Stimulated activated effector memory CD8-positive, alpha-beta T cell treated with anti-CD3 and anti-CD28 coated beads, Interleukin-12 subunit alpha, Interleukin-12 subunit beta, amount 100 ng/mL, for 72 hours (primary cell): Measurements from ENCODE around the gene HSF2BP.
A peak's percentile ranks its signal among the peaks of the same experiment; 100 is the strongest.
"Not testable (repeated sequence)": the region's sequence is repeated elsewhere in the genome, so short reads cannot be mapped to it uniquely, and the experiment has no call there.

Experiments
- ATAC-seq: fragments of 150-1000 bp; cut with Tn5 transposase; 2 replicates; pipeline ENCODE4 v1.10.0; 2021
- DNase-seq, 2 donors: peaks; one replicate each; pipeline ENCODE4 v3.0.0; 2021 to 2022; ENCODE audit warnings: low spot score in 2 of 2
- H3K27ac Mint-ChIP-seq: one replicate; pipeline ENCODE4 v1.8.0; 2022; ENCODE audit warnings: mild to moderate bottlenecking, mixed read lengths
- H3K36me3 Mint-ChIP-seq: one replicate; pipeline ENCODE4 v1.8.0; 2022; ENCODE audit warnings: mild to moderate bottlenecking, mixed read lengths
- H3K4me1 Mint-ChIP-seq: one replicate; pipeline ENCODE4 v1.8.0; 2022; ENCODE audit warnings: mixed read lengths
- H3K4me3 Mint-ChIP-seq: one replicate; pipeline ENCODE4 v1.8.0; 2022; ENCODE audit warnings: mild to moderate bottlenecking, mixed read lengths
- H3K9me3 Mint-ChIP-seq: one replicate; pipeline ENCODE4 v1.8.0; 2022; ENCODE audit warnings: mixed read lengths

The HSF2BP gene

DNA sequence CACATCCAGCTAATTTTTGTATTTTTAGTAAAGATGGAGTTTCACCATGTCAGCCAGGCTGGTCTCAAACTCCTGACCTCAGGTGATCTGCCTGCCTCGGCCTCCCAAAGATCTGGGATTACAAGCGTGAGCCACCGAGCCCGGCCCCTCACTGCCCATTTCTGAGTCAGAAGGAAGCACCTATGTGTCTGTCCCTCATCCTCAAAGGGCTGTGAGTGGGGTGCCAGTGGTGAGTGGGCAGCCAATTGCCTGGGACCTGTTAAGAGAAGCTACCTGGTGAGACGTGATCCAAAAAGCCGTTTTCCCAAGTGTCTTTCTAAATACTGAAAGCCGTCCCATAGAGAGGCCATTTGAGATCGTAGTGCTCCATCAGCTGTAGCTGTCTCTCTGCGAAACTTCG lies 32.5 kb upstream of the HSF2BP start:
- Mint-ChIP-seq H3K36me3 (peaks cover 99% of the 10 kb centered on the region), H3K27ac (no peak overlapping the region), H3K4me1 (no peaks in the 10 kb centered on the region)

DNA sequence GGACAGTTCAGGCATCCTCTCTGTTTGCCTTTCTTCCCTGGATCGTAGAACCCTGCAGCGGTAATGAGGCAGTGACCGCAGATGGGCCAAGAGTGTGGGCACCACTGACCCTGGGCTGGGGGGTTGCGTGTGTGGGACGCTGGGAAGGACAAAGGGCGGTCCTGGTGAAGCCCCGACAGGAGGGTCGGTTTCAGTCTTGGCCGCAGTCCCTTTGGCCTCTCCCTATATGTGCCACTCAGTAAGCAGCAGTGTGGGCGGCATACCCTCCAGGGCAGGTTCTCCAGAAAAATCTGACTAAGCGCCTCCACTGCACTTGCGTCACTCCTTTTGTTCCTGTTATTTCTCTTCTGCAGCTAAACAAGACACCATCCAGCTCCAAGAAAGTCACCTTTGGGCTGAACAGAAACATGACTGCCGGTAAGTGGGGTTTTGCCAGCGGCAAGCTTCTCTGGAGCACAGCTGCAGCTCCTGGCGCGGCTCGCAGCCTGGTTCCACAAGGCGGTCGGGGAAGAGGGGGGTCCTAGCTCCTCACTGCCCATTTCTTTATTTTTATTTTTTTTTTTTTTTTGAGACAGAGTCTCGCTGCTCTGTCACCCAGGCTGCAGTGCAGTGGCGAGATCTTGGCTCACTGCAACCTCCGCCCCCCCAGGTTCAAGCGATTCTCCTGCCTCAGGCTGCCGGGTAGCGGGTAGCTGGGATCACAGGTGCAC lies 32.0 kb upstream of the HSF2BP start:
- Mint-ChIP-seq H3K9me3 (no peaks in the 10 kb centered on the region), H3K36me3 (peaks cover 99% of the 10 kb centered on the region), H3K4me1 (no peaks in the 10 kb centered on the region), H3K4me3 (no peak overlapping the region), H3K27ac (no peak overlapping the region)
- DNase-seq, result no peak
- ATAC-seq, result no peak

More for the DNA sequence above, 32.5 kb upstream of the HSF2BP start:
- ATAC-seq, result no peak
- DNase-seq, result no peak
- Mint-ChIP-seq H3K9me3 (no peaks in the 10 kb centered on the region), H3K4me3 (no peak overlapping the region)

DNA sequence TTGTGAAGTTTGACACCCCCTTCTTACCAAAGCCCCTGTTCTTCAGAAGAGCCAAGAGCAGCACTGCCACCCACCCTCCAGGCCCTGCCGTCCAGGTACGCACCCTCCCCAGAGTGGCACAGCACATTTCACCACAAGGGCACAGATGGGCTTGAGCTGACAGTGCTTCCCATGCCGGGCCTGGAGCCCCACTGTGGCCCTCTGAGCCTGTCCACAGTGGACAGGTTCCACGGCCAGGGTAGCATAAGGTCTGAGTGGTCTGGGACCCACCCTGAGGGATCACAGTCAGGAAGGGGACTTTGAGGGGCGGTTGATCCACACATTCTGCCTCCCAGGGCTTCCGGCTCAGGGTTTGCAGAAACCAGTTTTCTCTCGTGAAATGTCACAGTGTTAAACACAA lies 31.1 kb upstream of the HSF2BP start:
- no peak overlapping the region for H3K4me3 Mint-ChIP-seq
- H3K4me1 Mint-ChIP-seq, result no peaks in the 10 kb centered on the region
- no peaks in the 10 kb centered on the region for H3K9me3 Mint-ChIP-seq
- DNase-seq (no peak), ATAC-seq (no peak)
- H3K36me3 Mint-ChIP-seq, result peaks cover 99% of the 10 kb centered on the region
- no peak overlapping the region for H3K27ac Mint-ChIP-seq

DNA sequence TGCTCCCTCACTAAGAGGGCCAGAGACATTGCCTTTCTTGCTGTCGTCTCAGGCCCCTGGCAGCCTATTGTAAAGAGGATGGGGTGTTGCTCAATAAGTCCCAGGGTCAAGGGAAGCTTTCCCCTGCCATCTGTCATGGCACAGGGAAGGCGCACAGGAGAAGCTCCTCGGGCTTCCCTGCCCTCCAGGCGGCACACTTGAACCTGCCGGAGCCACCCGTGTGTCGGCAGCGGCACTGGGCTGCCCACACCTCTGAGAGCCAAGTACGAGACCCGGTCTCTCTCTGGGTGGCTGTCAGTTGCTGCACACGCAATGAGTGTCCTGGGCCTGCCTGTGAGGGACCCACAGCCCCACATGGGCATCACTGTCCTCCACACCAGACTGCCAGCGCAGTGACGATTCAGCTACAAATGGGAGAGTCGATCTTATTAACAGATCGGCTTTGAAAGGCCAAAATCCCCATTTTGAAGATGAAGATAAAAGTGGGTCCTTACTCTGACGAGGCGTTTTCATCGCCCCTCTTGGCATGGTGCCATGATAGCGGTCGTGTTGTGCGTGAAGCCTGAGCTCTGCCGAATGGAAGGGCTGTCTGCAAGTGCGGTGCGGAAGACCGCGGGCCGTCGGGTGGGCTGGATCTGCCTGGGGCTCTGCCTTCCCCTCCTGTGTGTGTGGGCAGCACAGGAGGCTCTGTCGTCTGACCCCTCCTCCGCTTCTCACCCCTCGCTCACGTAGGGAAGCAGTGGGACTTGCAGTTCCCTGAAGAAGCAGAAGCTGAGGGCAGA lies 30.5 kb upstream of the HSF2BP start:
- Mint-ChIP-seq H3K4me1 (no peaks in the 10 kb centered on the region), H3K36me3 (peaks cover 99% of the 10 kb centered on the region), H3K9me3 (no peaks in the 10 kb centered on the region), H3K4me3 (no peak overlapping the region), H3K27ac (no peak overlapping the region)
- DNase-seq (no peak), ATAC-seq (no peak)

DNA sequence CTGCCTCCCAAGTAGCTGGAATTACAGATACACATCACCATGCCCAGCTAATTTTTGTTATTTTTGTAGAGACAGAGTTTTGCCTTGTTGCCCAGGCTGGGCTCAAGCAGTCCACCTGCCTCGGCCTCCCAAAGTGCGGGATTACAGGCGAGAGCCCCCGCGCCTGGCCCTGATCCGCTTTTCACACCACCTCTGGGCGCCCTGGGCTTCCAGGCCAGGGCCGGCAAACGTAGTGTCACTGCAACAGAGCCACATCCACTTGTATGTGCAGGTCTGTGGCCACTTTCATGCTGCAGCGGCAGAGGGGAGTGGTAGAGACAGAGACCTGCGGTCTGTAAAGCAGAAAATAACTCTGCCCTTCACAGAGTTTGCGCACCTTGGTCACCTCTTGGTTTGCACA lies 29.6 kb upstream of the HSF2BP start:
- ATAC-seq (no peak), DNase-seq (no peak)
- peaks cover 100% of the 10 kb centered on the region for H3K36me3 Mint-ChIP-seq
- no peaks in the 10 kb centered on the region for H3K4me1 Mint-ChIP-seq
- no peak overlapping the region for H3K27ac Mint-ChIP-seq
- H3K9me3 Mint-ChIP-seq, result no peaks in the 10 kb centered on the region
- H3K4me3 Mint-ChIP-seq, result no peak overlapping the region

DNA sequence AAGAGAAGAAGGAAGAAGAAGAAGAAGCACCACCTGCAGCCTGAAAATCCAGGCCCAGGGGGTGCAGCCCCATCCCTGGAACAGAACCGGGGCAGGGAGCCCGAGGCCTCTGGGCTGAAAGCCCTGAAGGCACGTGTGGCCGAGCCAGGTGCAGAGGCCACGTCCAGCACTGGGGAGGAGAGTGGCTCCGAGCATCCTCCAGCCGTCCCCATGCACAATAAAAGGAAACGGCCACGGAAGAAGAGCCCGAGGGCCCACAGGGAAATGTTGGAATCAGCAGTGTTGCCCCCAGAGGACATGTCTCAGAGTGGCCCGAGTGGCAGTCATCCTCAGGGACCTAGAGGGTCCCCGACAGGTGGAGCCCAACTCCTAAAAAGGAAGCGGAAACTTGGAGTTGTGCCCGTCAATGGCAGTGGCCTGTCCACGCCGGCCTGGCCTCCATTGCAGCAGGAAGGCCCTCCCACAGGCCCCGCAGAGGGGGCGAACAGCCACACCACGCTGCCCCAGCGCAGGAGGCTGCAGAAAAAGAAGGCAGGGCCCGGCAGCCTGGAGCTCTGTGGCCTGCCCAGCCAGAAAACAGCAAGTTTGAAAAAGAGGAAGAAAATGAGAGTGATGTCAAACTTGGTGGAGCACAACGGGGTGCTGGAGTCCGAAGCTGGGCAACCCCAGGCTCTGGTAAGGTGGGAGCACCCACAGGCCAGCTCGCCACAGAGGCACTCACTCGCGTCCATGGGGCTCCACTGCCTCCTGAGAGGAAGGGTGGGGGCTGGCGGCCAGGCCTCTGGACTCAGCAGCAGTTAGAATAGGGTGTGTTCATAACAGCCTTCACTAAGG lies 28.5 kb upstream of the HSF2BP start:
- Mint-ChIP-seq H3K27ac (peak overlapping the region; percentile 84), H3K36me3 (peaks cover 100% of the 10 kb centered on the region), H3K4me3 (no peak overlapping the region), H3K4me1 (no peaks in the 10 kb centered on the region), H3K9me3 (no peaks in the 10 kb centered on the region)
- ATAC-seq (no peak), DNase-seq (no peak)

DNA sequence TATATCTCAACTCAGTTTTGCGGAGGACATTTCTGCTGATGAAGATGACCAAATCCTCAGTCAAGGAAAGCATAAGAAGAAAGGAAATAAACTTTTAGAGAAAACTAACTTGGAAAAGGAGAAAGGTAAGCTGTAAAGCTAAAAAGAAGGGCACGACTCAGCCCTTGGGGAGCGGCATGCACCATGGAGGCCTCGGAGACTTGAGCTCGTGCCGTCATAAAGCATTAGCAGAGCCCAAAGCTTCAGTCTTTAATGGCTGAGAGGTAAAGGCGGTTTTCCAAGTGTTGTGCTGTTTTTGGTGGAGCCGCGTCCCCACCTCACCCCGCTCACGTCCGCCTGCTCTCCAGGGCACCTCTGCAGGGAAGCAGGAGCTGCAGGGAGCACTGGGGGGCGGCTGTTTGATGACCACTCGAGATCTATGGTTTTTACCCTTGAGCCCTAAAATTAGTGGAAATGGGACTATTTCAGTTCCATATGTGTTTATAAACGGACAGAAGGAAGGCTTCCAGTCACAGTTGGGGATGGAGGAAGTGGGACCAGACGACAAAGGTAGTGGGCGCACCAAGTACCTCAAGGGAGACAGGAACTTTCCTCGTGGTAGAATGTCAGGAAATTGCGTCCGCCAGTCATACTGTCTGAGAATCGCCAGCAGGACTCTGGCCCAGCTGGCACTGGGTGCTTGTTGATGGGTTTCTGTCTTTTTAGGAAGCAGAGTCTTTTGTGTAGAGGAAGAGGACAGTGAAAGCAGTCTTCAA lies 27.7 kb upstream of the HSF2BP start:
- ATAC-seq, result no peak
- Mint-ChIP-seq H3K9me3 (no peaks in the 10 kb centered on the region), H3K4me1 (peaks cover 4% of the 10 kb centered on the region), H3K27ac (peak overlapping the region; percentile 84), H3K36me3 (peaks cover 100% of the 10 kb centered on the region), H3K4me3 (no peak overlapping the region)
- DNase-seq, result no peak

DNA sequence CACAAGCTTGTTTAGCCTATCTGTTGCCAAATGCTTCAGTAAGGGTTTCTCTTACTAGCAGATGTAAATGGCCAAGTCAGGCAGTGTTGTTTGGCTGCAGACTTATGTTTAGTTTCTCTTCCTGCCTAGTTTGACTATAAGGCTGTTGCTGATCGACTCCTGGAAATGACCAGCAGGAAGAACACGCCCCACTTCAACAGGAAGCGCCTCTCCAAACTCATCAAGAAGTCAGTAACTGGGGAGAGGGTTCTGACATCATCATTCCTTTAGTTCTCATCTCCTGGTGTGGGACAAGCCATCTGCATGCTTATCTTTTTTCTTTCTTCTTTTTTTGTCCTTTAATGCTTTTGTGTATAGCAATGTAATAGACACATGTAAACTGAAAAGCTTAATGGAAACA lies 25.1 kb upstream of the HSF2BP start:
- ATAC-seq (no peak), DNase-seq (no peak)
- Mint-ChIP-seq H3K9me3 (no peaks in the 10 kb centered on the region), H3K4me3 (no peak overlapping the region), H3K27ac (peak overlapping the region; percentile 32), H3K4me1 (peaks cover 12% of the 10 kb centered on the region), H3K36me3 (peaks cover 99% of the 10 kb centered on the region)

DNA sequence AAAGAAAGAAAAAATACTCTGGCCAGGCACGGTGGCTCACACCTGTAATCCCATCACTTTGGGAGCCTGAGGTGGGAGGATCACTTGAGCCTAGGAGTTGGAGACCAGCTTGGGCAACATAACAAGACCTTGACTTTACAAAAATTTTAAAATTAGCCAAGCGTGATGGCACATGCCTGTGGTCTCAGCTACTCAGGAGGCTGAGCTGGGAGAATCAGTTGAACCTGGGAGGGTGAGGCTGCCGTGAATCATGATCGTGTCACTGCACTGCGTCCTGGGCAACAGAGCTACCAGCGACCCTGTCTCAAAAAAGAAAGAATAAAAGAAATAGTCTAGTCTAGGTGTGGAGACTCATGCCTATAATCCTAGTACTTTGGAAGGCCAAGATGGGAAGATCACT lies 22.4 kb upstream of the HSF2BP start:
- no peak for DNase-seq
- Mint-ChIP-seq H3K27ac (no peak overlapping the region), H3K4me3 (no peak overlapping the region), H3K9me3 (no peaks in the 10 kb centered on the region), H3K36me3 (peaks cover 99% of the 10 kb centered on the region), H3K4me1 (peaks cover 23% of the 10 kb centered on the region)
- ATAC-seq, result no peak

DNA sequence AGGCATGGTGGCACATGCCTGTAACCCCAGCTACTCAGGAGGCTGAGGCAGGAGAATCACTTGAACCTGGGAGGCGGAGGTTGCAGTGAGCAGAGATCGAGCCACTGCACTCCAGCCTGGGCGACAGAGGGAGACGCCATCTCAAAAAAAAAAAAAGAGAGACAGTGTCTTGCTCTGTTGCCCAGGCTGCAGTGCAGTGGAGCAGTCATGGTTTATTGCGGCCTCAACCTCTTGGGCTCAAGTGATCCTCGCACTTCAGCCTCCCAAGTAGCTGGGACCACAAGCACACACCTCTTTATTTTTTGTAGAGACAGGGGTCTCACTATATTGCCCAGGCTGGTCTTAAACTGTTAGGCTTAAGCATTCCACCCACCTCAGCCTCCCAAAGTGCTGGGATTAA lies 21.1 kb upstream of the HSF2BP start:
- Mint-ChIP-seq H3K4me1 (peaks cover 23% of the 10 kb centered on the region), H3K36me3 (peaks cover 99% of the 10 kb centered on the region)
- ATAC-seq, H3K9me3 Mint-ChIP-seq, H3K4me3 Mint-ChIP-seq, H3K27ac Mint-ChIP-seq, DNase-seq: not testable (repeated sequence)

DNA sequence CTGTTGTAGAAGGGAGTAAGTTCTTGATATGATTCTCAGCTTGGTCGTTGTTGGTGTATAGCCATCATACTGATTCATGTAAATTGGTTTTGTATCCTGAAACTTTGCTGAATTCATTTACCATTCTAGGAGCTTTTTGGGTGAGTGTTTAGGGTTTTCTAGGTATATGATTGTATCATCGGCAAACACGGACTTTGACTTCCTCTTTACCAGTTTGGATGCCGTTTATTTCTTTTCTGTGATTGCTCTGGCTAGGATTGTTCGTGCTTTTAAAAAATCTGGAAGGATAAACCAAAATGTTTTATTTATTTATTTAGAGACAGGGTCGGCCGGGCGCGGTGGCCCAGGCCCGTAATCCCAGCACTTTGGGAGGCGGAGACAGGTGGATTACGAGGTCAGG lies 20.7 kb upstream of the HSF2BP start:
- H3K36me3 Mint-ChIP-seq, result peaks cover 99% of the 10 kb centered on the region

DNA sequence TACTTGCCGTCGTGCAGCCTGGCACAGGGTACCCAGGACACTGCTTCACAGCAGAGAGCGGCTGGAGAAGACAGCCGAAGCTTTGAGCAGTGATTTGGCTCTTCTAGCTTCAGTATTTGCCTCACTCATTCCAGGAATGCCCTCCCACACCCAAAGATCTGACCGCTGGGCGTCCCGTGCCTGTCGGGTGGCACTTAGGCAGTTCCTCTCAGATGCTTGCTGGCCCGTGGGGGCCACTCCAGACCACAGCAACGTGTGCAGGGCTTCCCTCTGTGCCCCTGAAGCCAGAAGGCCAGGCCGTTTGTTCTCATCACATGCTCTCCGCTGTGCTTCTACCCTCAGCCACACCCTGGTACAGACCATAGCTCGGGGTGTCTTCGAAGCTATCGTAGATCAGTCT lies 17.1 kb upstream of the HSF2BP start:
- Mint-ChIP-seq H3K4me3 (no peak overlapping the region), H3K9me3 (no peaks in the 10 kb centered on the region), H3K27ac (no peak overlapping the region), H3K4me1 (peaks cover 17% of the 10 kb centered on the region), H3K36me3 (peaks cover 99% of the 10 kb centered on the region)
- ATAC-seq, result no peak
- DNase-seq, result no peak

More for the DNA sequence above, 20.7 kb upstream of the HSF2BP start:
- no peak overlapping the region for H3K4me3 Mint-ChIP-seq
- ATAC-seq, result no peak
- peak overlapping the region; percentile 30 for H3K27ac Mint-ChIP-seq
- H3K9me3 Mint-ChIP-seq, result no peaks in the 10 kb centered on the region
- DNase-seq, result no peak
- H3K4me1 Mint-ChIP-seq, result peaks cover 23% of the 10 kb centered on the region

DNA sequence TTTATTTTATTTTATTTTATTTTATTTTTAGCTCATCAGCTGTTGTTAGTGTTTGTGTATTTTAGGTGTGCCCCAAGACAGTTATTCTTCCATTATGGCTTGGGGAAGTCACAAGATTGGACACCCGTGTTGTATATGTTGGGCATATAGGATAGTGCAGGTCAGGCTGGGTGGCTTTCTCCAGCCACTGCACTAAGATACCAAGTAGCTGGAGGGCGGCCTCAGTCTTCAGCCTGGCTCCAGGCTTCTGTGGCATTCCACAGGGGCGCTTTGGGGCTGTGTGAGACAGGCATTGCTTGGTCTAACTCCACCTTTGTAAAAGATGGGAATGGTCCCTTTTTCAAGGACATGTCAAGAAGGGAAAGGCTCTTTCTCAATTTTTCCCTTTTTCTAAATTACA lies 16.6 kb upstream of the HSF2BP start:
- H3K9me3 Mint-ChIP-seq, result no peaks in the 10 kb centered on the region
- no peak overlapping the region for H3K27ac Mint-ChIP-seq
- H3K36me3 Mint-ChIP-seq, result peaks cover 99% of the 10 kb centered on the region
- DNase-seq, result no peak
- no peak overlapping the region for H3K4me3 Mint-ChIP-seq
- ATAC-seq, result no peak
- peaks cover 17% of the 10 kb centered on the region for H3K4me1 Mint-ChIP-seq

DNA sequence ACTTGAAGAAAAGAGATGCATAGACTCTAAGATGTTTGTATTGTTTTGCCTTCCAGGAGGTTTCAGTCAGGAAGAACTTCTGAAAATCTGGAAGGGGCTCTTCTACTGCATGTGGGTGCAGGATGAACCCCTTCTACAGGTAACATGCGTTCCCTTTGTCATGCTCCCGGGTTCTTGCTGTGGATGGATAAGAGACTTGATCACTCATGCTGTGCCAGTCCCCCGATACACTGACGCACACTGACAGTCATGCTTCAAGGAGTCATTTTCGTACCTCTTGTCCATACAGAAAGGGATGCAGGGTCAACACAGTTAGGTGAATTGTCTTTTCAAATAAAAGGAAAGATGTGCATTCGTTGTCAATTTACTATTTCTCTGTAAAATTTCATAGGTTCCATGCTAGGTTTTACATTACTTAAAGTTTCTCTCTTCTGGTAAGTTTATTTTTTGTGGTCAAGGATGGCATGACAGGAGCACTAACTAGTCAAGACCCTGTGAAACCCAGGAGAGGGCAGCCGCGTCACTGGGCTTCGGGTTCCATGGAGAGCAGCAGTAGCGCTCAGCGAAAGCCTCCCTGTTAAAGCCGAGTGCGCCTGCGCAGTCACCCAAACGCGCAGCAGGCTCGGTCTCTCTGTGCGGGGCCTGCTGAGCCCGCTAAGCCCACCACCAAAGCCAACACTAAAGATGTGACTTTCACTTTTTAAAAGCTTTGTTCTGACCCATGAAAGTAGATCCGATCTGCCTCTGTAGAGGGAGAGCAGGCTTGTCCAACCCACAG lies 10.7 kb upstream of the HSF2BP start:
- Mint-ChIP-seq H3K4me3 (no peak overlapping the region), H3K36me3 (peaks cover 86% of the 10 kb centered on the region), H3K9me3 (peaks cover 3% of the 10 kb centered on the region), H3K27ac (peak overlapping the region; percentile 40), H3K4me1 (peaks cover 23% of the 10 kb centered on the region)
- ATAC-seq (no peak), DNase-seq (no peak)
